IgD-negative memory B cell (primary cell): ENCODE results near the gene NAT8L. TPM values are rescaled to one million over a fixed set of nuclear protein-coding genes. Genes with fewer than 3 reads are reported as not detected.

ENCODE experiments used
- H3K27ac Mint-ChIP-seq, 3 donors: one replicate each; pipeline ENCODE4 v1.8.0; 2020 to 2022; ENCODE audit warnings: mild to moderate bottlenecking in 3 of 3, mixed read lengths in 3 of 3, moderate library complexity in 1 of 3
- H3K27me3 Mint-ChIP-seq: one replicate; pipeline ENCODE4 v1.8.0; 2021; ENCODE audit warnings: mixed read lengths
- H3K36me3 Mint-ChIP-seq: one replicate; pipeline ENCODE4 v1.8.0; 2020; ENCODE audit warnings: mild to moderate bottlenecking, mixed read lengths
- H3K4me1 Mint-ChIP-seq, 3 donors: one replicate each; pipeline ENCODE4 v1.8.0; 2020 to 2022; ENCODE audit warnings: mixed read lengths in 3 of 3, mild to moderate bottlenecking in 1 of 3
- H3K4me3 Mint-ChIP-seq, 4 donors: one replicate each; pipeline ENCODE4 v1.8.0; 2020 to 2022; ENCODE audit warnings: mild to moderate bottlenecking in 4 of 4, mixed read lengths in 4 of 4, moderate library complexity in 3 of 4
- H3K9me3 Mint-ChIP-seq, 3 donors: one replicate each; pipeline ENCODE4 v1.8.0; 2020 to 2021; ENCODE audit warnings: mixed read lengths in 3 of 3, mild to moderate bottlenecking in 1 of 3
- polyA plus RNA-seq: library from polyadenylated mRNA; unstranded; fragments of 300-500 nt; fragmentation: Illumina TruSeq; gene quantifications from one replicate; pipeline ENCODE4 v1.2.3, GENCODE V29; 2021

The NAT8L gene
- polyA plus RNA-seq, 1 donor from 2014 or later: not detected

DNA sequence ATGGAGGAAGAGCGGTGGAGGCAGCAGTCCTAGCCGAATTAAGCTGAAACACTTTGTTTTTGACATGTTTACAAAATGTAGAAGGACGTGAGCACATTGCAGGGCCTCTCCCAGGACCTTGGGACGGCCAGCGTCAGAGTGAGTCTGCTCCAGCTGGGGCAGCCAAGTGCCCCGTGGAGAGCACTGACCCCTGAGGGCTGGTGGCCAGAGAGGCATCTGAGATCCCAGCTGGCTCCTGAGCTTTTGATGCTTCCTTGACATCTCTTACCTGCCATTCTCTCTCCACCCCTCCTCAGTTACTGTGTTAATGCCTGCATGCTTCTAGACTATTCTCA, 24.7 kb downstream of the NAT8L start:
- H3K36me3 Mint-ChIP-seq: peaks cover 1% of the 10 kb centered on the region
- H3K4me1 Mint-ChIP-seq: no peaks in the 10 kb centered on the region
- H3K27ac Mint-ChIP-seq: no peak overlapping the region
- peaks cover 1% of the 10 kb centered on the region for H3K27me3 Mint-ChIP-seq
- peaks cover 1 to 4% (median 2%) of the 10 kb centered on the region in 3 donors for H3K9me3 Mint-ChIP-seq
- H3K4me3 Mint-ChIP-seq: peak overlapping the region in 1 of 4 donors; percentile 7

- Mint-ChIP-seq H3K27me3 (peaks cover 1% of the 10 kb centered on the region), H3K27ac (no peak overlapping the region), H3K9me3 (peaks cover 1 to 4% (median 2%) of the 10 kb centered on the region in 3 donors), H3K4me1 (no peaks in the 10 kb centered on the region), H3K36me3 (peaks cover 1% of the 10 kb centered on the region), H3K4me3 (no peak overlapping the region)
Observed at GRCh38 chr4:2084316-2084715, 25.2 kb downstream of the NAT8L start.

DNA sequence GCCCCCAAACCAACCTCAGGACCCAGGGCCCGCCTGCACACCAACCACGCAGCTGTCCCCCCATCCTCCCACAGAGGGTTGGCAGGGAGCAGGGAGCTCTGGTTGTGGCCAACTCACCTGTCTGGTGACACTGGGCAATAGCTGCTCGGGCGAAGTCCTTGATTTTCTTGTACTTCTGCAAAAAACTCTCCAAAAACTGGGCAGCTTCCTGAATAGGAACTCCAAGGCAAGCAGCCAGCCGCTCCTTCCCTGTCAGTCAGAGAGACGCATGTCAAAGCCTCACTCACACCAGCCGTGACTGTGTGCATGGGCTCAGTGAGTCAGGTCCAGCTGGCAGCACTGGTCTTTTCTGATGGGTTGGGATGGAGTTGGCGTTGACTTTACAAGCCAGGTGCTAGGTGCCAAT, 26.4 kb downstream of the NAT8L start:
- peaks cover 1% of the 10 kb centered on the region for H3K36me3 Mint-ChIP-seq
- H3K27me3 Mint-ChIP-seq: peaks cover 1% of the 10 kb centered on the region
- H3K9me3 Mint-ChIP-seq: peaks cover 1 to 4% (median 2%) of the 10 kb centered on the region in 3 donors
- no peak overlapping the region for H3K4me3 Mint-ChIP-seq
- H3K4me1 Mint-ChIP-seq: no peaks in the 10 kb centered on the region
- H3K27ac Mint-ChIP-seq: no peak overlapping the region

DNA sequence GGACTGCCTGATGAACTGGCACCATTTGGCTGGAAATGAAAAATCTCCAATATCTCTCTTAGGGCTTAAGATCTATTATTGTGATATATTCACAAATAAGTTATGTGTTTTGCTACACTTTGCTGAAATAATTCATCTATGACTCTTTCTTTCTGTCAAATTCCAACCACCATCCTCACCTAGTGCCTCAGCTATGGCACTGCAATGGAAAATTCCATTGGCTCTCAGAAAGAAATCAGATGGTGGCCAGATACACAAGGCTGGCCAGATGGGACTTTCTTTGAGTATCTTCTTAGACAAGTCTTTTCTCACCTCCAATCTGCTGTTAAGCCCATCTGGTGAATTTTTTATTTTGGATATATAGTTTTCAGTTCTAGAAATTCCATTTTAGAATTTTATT, 28.0 kb downstream of the NAT8L start:
- Mint-ChIP-seq H3K27ac (no peak overlapping the region), H3K4me3 (no peak overlapping the region)

GRCh38 chr4:2089222-2089621, 30.1 kb downstream of the NAT8L start:
- Mint-ChIP-seq H3K4me3 (no peak overlapping the region), H3K4me1 (no peaks in the 10 kb centered on the region), H3K36me3 (peaks cover 3% of the 10 kb centered on the region)

More for the DNA sequence above, 28.0 kb downstream of the NAT8L start:
- H3K36me3 Mint-ChIP-seq: peaks cover 1% of the 10 kb centered on the region
- H3K4me1 Mint-ChIP-seq: no peaks in the 10 kb centered on the region
- H3K27me3 Mint-ChIP-seq: peaks cover 3% of the 10 kb centered on the region
- H3K9me3 Mint-ChIP-seq: peaks cover 1 to 4% (median 2%) of the 10 kb centered on the region in 3 donors

DNA sequence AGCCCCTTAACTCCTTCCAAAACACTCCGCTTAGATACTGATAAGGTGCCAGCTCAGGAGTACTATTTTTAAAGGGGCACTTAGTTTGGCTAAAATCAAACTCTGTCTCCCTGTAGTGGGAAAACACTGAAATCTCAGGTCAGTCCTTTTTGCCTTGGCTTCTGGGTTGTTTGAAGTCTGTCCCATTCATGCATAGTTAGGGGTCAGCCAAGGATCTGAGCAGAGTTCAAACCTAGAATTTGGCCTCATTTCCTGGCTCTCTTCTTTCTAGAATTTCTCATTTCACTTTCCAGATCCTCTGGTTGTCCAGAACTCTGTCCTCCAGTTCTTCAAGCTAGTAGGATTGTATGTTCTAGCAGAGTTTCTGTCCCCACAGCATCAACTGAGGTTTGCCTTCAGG, 31.5 kb downstream of the NAT8L start:
- Mint-ChIP-seq H3K4me3 (no peak overlapping the region), H3K27ac (no peak overlapping the region)

More at GRCh38 chr4:2089222-2089621, 30.1 kb downstream of the NAT8L start:
- peaks cover 5% of the 10 kb centered on the region for H3K27me3 Mint-ChIP-seq
- peaks cover 1 to 4% (median 2%) of the 10 kb centered on the region in 3 donors for H3K9me3 Mint-ChIP-seq
- no peak overlapping the region for H3K27ac Mint-ChIP-seq

DNA sequence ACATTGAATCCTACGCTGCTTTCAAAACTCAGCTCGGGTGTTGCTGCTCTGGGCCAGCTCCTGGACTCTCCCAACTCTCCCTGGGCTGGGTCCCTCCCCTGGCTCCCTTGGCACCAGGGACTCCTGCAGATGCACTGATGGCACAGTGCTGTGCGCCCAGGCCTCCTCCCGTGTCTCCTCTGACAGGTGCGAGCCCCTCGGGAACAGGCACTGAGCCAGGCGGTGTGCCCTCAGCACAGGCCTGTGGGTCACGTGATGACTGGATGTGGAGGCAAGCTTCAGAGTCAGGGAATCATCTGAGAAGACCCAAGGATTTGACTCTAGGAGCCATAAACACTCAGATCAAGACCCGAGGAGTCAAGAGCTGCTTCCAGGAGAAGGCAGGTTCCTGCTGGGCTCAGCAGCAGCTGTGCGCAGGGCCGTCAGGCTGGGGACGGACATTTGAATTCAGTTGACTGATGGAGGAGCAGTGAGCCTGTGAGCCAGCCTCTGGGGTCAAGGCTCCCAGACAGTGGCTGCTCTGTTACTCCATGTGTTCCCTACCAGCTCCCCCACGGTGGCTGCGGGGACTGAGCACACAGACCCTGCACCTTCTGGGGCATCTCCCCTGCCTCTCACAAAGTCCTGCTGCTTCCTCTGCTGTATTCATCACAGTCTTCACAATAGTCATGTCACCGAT, 33.0 kb downstream of the NAT8L start:
- peaks cover 22% of the 10 kb centered on the region for H3K27me3 Mint-ChIP-seq
- no peaks in the 10 kb centered on the region for H3K4me1 Mint-ChIP-seq
- H3K4me3 Mint-ChIP-seq: peak overlapping the region in 1 of 4 donors; percentile 23
- peaks cover 7 to 13% (median 12%) of the 10 kb centered on the region in 3 donors for H3K9me3 Mint-ChIP-seq
- no peak overlapping the region for H3K27ac Mint-ChIP-seq
- peaks cover 4% of the 10 kb centered on the region for H3K36me3 Mint-ChIP-seq

More for the DNA sequence above, 31.5 kb downstream of the NAT8L start:
- H3K36me3 Mint-ChIP-seq: peaks cover 3% of the 10 kb centered on the region
- no peaks in the 10 kb centered on the region for H3K4me1 Mint-ChIP-seq
- H3K9me3 Mint-ChIP-seq: peaks cover 2 to 6% (median 4%) of the 10 kb centered on the region in 3 donors
- H3K27me3 Mint-ChIP-seq: peaks cover 13% of the 10 kb centered on the region

- Mint-ChIP-seq H3K36me3 (peaks cover 4% of the 10 kb centered on the region), H3K27me3 (peaks cover 23% of the 10 kb centered on the region), H3K27ac (no peak overlapping the region), H3K4me1 (no peaks in the 10 kb centered on the region), H3K9me3 (peaks cover 5 to 12% (median 9%) of the 10 kb centered on the region in 3 donors), H3K4me3 (no peak overlapping the region)
Observed at GRCh38 chr4:2092669-2093053, 33.5 kb downstream of the NAT8L start.

DNA sequence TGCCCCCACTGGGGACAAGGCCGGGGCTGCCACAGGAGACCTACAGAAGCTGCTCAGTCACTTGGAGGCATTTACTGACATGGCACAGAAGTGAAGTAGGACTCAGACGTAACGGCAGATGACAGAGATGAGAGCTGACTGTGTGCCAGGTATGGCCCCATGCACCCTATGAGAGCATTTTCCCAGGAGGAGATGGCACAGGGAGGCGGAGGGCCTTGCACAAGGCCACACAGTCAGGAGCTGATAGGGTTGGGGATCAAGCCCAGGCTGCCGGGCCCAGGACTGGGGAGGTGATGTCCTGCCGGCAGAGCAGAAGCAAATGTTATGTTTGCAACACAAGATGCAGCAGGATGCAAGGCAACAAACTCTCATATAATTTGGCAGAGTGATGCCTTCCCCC, 34.1 kb downstream of the NAT8L start:
- H3K36me3 Mint-ChIP-seq: peaks cover 4% of the 10 kb centered on the region
- no peak overlapping the region for H3K4me3 Mint-ChIP-seq
- no peaks in the 10 kb centered on the region for H3K4me1 Mint-ChIP-seq
- H3K27me3 Mint-ChIP-seq: peaks cover 23% of the 10 kb centered on the region
- no peak overlapping the region for H3K27ac Mint-ChIP-seq
- H3K9me3 Mint-ChIP-seq: peaks cover 5 to 12% (median 8%) of the 10 kb centered on the region in 3 donors

- Mint-ChIP-seq H3K27me3 (peaks cover 23% of the 10 kb centered on the region), H3K4me3 (no peak overlapping the region), H3K36me3 (peaks cover 4% of the 10 kb centered on the region), H3K9me3 (peaks cover 5 to 12% (median 8%) of the 10 kb centered on the region in 3 donors), H3K27ac (peak overlapping the region in 1 of 3 donors; percentile 10), H3K4me1 (no peaks in the 10 kb centered on the region)
Observed at GRCh38 chr4:2094545-2094944, 35.4 kb downstream of the NAT8L start.

DNA sequence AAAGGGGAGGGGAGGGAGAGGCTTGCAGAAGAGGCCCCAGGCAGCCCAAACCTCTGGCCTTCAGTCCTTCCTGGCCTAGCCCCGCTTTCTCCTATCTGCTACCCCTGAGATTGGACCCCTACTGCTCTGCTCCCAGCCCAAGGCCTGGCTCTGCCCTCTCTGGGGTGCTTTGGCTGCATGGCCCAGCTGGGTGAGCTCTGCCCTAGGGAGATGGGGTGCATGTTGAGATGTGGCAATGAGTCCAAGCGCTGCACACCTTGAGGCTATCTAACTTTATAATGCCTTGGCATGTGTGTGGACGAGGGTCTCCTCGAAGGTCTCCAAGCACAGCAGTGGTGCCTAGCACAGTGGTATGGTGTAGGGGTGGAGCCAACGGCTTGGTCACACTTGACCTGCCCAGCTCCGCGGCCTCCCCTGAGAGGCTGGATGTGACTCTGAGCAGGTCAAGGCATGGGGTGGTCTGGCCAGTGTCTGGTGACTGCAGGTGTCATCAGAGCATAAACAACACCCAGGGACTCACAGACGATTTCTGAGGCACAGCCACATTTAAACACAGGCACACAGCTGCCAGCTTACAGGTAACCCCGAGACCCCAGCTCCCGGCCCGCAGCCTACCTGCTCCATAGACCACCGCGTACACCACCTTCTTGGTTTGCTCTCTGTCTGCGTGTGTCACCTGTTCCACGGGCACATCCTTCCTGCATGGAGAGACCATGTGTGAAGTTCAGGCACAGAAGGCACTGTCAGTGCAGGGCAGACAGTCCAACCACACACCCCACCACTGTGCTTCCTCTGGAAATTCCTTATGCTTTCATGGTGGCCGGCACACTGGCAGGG, 36.3 kb downstream of the NAT8L start:
- Mint-ChIP-seq H3K27me3 (peaks cover 23% of the 10 kb centered on the region), H3K27ac (no peak overlapping the region), H3K4me1 (no peaks in the 10 kb centered on the region), H3K9me3 (peaks cover 5 to 12% (median 8%) of the 10 kb centered on the region in 3 donors), H3K36me3 (peaks cover 4% of the 10 kb centered on the region), H3K4me3 (no peak overlapping the region)

- Mint-ChIP-seq H3K4me3 (peak overlapping the region in 1 of 4 donors; percentile 85), H3K36me3 (peaks cover 4% of the 10 kb centered on the region), H3K9me3 (peaks cover 5 to 12% (median 8%) of the 10 kb centered on the region in 3 donors), H3K27ac (no peak overlapping the region), H3K4me1 (no peaks in the 10 kb centered on the region), H3K27me3 (peaks cover 23% of the 10 kb centered on the region)
Observed at GRCh38 chr4:2096073-2096609, 37.0 kb downstream of the NAT8L start.

- H3K4me1 Mint-ChIP-seq: peaks cover 0 to 5% (median 2%) of the 10 kb centered on the region in 3 donors
- H3K4me3 Mint-ChIP-seq: peak overlapping the region in 1 of 4 donors; percentile 49
- peaks cover 8 to 18% (median 17%) of the 10 kb centered on the region in 3 donors for H3K9me3 Mint-ChIP-seq
- peaks cover 7% of the 10 kb centered on the region for H3K27me3 Mint-ChIP-seq
- H3K36me3 Mint-ChIP-seq: peaks cover 4% of the 10 kb centered on the region
- no peak overlapping the region for H3K27ac Mint-ChIP-seq
Observed at GRCh38 chr4:2101346-2102044, 42.4 kb downstream of the NAT8L start.

- Mint-ChIP-seq H3K9me3 (peaks cover 4 to 12% (median 11%) of the 10 kb centered on the region in 3 donors), H3K27ac (peak overlapping the region in 1 of 3 donors; percentile 6), H3K36me3 (peaks cover 4% of the 10 kb centered on the region), H3K27me3 (no peaks in the 10 kb centered on the region), H3K4me1 (peaks cover 0 to 5% (median 2%) of the 10 kb centered on the region in 3 donors), H3K4me3 (no peak overlapping the region)
Observed at GRCh38 chr4:2102045-2102883, 43.1 kb downstream of the NAT8L start.
